ENCODE results near the gene SPX.

SPX gene, protein sequence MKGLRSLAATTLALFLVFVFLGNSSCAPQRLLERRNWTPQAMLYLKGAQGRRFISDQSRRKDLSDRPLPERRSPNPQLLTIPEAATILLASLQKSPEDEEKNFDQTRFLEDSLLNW

DNA sequence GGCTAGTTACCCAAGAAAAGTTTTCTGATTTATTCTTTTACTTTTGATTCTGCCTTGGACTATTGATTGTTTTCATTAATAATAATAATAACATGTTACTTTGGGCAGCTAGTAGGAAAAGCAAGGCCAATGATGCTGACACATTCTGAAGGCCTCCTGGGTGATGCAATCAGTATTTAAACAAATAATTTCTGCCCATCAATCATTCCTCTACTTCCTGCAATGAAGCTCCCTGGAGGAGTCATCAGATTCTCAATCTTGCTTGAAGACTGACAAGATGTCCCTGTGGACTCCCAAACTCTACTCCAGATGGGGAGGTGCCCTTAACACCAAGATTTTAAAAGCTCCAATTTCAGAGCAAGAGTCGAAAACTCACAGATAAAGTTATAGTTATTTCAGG, at the start of gene SPX:
TSS of gene SPX (plus strand) at position 244 of the 400 bp plus-strand sequence. CDS start 177 bp downstream, outside the sequence.
- DNase-seq, result peak; percentile 63

DNA sequence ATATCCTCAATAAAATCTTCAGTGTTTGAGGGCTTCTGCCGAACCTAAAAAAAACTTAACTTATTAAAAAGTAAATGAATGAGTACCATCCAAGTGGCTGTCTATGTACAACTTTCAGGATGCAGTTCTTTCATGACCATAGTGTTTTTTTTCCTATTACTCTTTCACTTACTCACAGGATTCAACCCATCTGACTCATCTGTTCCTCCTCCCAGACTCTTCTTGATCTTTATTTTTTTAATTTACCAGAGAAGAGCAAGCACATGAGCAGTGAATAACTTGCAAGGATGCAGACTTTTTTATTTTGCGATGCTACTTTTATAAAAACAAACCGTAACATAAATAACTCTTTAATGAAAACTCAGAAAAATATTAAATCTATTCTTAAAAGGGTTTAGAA, 49.1 kb upstream of the SPX start:
- DNase-seq, result no peak

DNA sequence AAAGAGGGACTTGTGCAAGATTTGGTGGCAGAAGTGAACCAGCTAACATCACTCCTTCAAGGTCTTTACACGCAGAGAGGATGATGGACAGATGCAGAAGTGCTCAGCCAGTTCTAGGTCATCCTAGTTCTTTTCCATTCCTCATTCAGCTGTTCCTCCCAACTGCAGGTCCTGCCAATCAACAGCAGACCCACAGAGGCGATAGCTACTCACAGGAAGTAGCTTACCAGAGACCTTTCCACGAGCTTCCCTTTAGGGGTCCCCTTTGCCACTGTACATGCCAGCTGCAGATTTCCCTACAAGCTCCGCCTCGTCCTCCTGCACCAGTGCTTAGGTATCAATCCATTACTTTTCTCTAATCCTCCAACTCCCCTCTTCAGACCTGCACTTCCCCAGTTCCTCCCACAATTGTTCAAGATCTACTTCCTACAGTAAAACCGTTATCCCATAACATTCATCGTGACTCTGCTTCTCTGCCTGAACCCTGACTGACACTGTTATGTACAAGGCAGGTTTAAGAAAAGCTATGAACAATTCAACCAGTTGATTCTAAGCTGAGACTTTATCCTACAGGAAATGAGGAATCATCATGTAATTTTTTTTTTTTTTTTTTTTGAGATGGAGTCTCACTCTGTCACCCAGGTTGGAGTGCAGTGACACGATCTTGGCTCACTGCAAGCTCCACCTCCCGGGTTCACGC, 47.2 kb upstream of the SPX start:
- DNase-seq, result no peak

DNA sequence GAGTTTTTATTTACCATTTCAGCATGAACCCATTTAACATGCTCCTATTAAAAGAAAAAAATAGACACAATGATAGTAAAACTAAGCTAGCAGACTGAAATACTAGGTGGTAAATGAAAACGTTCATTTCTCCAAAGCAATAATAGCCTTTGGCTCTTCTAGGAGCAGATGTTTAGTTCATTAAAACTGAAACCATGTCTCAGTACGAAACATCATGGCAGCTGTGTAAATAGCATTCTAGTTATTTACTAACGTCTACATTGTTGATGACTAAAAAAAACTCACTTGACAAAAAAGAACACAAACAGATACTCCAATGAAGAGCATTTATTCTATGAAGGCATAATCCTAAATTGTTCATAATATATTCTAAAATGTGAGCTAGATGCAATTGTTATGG, 42.6 kb upstream of the SPX start:
- DNase-seq, result no peak

DNA sequence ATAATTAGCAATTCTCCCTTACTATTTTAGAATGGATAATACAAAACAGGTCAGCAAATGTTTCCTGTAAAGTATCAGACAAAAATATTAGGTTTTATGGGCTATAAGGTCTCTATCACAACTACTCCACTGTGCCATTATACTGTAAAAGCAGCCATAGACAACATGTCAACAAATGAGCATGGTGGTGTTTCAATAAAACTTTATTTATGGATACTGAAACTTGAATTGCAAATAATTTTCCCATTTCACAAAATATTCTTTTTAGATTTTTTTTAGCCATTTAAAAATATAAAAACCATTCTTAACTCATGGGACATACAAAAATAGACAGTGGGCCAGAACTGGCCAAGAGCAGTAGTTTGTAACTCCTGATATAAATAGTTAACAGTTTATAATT, 40.1 kb upstream of the SPX start:
- no peak for DNase-seq

DNA sequence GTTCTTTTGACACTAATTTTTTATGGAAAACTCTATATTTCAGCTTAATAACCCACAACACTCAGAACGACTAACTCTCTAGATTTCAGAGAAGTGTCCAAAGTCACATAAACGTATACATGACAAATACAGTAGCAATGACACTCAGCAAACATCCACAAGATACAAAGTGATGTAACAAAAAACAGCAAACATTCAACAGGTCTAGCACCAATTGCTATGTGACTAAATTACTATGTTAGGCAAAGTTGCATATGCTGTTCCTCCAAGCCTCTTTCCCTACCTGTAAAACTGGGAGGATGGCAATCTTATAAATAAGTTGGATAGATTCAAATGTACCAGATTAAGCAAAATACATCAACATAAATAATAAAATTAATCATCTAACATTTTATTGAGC, 26.3 kb upstream of the SPX start:
- DNase-seq, result no peak

DNA sequence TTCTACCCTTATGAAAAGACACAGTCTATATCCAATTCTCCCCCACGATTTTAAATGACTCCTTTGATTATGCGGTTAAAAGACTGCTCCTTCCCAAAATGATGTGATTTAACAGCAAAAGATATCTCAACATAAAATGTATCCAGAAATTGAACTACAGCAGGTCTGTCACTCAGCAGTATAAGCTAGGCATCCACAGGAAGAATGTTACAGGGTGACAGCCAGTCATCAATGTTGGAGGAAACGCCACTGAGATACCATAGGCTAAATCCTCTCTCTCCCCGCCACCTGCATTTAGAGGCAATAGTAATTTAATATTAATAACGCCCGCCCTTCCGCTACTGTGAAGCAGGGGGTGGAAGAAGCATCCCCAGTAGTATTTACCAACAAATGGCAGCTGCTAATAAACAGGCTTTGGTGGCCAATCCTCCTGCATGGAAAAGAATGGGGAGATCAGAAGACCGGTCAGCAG, 25.3 kb upstream of the SPX start:
- DNase-seq, result no peak

DNA sequence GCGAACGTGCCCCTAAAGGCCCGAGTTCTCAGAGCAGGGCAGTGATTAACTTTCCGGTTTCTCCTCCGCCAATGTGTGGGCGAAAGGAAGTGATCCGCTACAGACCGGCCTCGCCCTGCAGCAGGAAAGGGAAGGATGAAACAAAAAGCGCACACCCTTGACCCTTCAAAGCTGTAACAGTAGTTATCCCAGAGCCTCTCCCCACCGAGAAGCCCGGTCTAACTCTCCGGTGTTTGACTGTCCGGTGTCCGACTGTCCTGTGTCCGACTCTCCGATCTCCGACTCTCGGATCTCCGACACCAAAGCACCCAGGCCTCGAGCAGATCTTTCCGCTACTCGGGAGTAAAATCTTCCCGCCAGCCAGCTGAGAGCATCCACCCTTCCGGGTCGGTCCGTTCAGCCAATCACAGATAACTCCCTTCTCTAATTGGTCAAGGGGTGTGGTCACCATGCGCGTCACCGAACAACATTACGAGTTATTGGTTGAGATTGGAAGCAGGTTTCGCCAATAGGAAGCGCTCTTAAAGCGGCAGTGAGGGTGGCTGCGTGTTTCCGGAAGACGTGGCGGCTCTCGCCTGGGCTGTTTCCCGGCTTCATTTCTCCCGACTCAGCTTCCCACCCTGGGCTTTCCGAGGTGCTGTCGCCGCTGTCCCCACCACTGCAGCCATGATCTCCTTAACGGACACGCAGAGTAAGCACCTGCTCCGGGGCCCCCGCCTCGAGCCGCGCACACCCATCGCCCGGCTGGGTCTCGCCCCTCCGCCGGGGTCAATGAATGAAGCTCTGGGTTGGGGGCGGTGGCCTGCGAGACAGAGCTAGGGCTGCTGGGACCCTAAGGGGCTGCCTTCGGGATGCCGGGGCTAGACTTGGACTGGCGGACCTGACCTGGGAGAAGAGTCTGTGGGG, 24.6 kb upstream of the SPX start, which contains the start of the genes GOLT1B and RECQL:
TSS of gene GOLT1B (plus strand) at position 532 of the 906 bp plus-strand sequence. CDS start at position 667, 135 bp downstream.
TSS of gene RECQL (minus strand) at position 378 of the 906 bp plus-strand sequence. CDS start 2,065 bp downstream, outside the sequence.
- DNase-seq, result peak; percentile 96

DNA sequence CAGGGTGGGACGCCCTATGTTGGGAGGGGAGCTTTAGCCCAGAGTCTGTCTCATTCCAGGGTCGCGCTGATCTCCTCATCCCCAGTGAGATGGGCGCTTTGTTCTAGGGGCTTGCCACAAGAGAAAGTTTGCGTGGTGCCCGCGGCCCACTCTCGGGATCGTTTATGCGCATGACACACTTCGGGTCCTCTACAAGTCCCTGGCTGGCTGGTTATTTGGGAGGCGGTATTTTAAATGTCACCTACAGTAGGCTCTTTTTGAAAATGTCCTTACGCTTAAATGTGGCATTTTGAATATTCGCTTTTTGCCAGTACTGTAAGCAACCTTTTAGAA, 24.0 kb upstream of the SPX start:
- no peak for DNase-seq

DNA sequence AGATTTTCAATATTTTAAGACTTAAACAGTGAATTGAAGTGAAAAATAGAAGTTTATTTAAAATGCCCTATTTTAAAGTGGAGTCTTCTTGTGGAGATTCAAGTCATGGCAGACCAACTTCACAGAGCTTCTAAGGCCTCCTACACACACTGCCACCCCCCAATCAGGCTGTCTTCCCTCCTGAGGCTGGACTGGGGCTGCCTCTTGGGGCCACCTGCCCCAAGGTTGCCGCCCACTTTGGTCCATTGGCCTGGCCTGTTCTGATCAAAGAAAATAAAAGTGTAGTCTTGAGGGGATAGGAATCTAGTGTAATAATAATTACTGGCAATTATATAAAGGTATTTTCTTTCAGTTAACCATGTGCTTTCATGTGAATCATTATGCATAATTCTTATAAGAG, 23.2 kb upstream of the SPX start:
- DNase-seq, result no peak

DNA sequence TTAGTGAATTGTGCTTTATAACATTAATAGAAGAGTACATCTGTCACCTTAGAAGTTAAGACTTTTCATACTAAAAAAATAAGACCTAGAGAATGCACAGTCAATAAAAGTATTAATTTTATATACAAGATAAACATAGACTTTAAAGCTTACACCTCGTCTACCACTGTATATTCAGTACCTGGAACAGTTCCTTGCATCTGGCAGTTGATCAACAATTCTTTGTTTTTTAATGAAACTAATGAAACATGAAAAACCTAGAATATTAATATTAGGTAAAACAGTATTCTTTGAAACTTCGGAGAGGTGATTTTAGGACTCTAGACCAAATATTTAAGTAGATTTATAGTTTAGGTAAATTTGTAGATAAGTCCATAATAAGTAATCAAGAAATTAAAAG, 20.2 kb upstream of the SPX start:
- DNase-seq, result no peak

DNA sequence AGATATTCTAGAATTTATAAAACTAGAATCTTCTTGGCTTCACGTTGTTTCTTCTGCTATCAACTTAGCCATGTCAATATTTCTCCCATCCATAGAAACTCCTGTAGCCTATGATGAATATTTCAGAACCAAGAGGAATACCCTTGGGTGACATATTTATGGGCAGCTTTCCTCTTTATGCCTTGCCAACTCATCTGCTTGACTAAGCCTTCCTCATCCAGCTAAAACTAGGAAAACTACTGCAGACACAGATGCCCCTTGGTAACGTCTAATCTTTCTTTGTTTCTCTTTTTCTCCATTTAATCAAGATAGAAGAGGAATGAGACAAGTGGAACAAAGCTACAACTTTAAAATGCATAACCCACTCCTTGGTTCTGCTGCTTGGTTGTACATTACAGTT, 18.2 kb upstream of the SPX start:
- DNase-seq, result no peak

DNA sequence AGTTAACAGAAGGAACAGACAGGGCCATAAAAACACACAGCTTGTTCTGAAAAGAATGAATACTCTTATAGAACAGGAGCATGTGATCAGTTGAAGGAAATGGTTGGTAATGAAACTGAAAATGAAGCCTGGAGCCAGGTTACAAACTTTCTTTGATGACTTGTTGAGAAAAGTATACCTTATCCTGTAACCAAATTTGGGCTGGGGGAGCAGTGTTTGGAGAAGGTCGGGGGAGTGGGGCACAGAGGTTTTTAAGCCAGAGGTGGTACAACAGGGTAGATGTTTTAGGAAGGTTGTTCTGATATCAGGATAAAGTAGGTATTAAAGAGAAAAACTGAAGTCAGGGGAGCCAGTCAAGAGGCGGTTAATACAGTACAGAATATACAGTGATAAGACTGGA, 16.3 kb upstream of the SPX start:
- DNase-seq, result no peak

DNA sequence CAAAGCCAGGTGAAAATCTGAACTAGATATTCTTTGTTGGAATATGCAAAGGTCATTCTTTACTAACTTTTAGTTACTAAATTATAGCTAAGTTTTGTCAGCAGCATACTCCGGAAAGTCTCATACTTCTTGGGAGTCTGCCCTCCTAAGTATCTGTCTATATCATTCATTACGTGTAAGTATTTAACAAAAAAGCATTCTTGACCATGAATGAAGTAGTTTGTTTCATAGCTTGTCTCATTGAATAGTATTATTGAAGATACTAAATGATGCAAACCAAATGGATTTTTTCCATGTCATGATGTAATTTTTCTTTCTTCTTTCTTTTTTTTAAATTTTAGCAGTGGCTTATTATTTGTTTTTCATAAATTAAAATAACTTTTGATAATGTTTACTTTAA, 9.8 kb upstream of the SPX start:
- DNase-seq, result no peak

DNA sequence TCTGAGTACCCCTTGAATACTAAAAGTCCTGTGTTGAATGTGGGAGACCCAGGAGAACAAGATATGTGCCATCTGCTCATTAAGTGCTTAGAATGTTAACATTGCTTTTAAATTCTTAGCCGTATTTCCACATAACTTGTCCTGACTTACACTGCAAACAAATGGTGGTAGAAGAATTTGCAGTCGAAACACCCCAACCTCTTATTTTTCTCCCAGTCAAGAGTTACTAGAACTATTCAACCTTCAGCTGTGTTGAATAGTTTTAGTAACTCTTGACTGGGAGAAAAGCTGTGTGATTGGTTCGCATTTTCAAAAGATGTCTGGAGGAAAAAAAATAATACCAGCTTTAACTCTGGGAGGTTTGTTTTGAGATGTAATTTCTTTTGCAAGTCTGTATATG, 7.6 kb upstream of the SPX start:
- no peak for DNase-seq

DNA sequence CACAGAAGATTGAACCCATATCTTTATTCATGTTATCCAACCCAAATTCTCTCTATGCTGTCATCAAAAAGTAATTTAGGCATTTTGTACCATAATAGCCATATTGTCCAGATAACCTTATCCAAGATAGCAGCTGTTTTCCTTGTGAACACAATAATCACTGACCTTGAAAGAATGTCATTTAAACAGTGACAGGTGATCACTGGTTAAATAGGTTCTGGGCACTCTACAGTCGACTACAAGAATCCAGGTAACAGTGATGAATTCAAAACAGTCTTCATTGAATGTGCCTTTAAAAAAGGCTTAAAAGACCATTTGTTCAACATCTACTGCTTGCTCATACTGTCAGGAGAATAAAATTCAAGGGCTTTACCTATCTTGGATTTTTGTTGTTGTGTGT, 4.6 kb upstream of the SPX start:
- no peak for DNase-seq

DNA sequence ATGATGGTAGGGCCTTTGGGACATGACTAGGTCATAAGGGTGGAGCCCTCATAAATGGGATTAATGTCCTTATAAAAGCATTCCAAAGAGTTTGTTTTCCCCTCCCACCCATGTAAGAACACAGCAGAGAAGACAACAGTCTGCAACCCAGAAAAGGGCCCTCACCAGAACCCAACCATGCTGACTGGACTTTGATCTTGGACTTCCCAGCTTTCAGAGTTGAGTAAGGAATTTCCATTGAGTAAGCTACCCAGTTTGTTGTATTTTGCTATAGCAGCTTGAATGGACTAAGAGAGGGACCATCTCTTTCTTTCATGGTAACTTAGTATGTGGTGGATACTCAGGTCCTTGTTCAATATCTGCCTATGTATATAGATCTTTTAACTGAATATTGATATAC, 2.9 kb upstream of the SPX start:
- no peak for DNase-seq

DNA sequence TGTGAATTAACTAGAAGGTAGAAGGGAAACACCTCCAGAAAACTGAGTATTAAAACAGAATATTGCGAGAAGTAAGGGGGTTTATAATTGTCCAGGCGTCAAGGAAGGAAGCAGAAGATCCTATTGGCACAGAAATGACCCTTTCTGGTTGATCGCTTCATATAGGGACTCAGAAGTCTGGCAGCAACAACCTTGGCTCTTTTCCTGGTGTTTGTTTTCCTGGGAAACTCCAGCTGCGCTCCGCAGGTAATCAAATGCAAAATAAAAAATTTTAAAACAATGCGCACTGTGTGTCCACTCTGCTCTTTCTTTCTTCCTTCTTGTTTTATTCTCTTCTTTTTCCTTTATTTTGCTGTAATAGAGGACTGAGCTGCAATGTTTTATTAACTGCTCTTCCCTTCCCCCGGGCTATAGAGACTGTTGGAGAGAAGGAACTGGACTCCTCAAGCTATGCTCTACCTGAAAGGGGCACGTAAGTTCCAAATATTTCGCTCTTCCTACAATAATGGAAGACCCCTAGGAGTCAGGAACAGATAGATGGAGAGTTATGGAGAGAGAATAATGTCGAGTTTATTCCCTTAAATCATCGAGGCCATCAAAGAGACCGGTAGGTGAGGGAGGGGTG, 737 bp downstream of the SPX start:
- DNase-seq, result no peak

DNA sequence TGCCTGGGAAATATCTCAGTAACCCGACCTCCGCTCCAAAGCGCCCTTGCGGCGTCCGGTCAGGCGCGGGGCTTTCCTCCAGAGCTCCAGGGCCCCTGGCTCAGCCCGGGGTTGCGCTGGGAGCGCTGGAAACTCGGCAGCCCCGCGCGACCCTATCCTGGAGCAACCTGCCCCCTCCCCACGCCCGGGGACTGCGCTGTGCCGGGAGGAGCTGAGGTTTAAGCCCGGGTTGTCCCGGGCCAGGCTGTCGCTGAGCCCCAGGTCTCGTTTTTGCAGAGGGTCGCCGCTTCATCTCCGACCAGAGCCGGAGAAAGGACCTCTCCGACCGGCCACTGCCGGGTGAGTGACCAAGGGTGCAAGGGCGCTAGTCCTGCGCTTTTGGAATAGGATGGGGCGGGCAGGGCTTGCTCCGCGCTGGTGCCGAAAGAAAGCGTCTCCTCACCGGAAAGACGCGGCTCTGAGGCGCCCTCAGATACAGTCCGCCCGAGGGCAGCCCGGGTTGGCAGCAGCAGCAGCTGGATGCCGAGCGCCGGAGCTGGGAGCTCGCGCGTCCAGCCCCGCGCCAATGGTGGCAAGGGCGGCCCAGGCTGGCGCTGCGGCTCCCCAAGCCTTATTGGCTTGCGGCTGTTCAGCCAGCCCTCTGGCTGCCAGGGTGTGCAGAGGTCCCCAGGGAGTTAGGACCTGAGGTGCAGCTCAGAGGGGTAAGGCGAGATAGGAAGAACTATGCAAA, 1.5 kb downstream of the SPX start:
- DNase-seq, result peak; percentile 72

DNA sequence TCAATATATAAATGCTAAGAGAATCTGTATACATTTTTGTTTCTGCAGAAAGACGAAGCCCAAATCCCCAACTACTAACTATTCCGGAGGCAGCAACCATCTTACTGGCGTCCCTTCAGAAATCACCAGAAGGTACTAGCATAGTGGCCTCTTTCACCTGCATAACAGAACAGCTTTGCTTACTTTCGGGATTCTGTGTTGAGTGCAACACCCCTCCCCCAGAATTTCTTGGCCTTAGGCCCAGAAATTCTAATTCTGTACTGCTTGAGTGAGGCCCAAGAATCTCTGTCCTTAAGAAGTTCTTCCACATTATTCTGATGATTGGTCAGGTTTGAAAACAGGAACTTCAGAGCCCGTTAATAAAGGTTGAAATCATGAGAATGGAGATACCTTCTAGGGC, 2.9 kb downstream of the SPX start:
- no peak for DNase-seq

DNA sequence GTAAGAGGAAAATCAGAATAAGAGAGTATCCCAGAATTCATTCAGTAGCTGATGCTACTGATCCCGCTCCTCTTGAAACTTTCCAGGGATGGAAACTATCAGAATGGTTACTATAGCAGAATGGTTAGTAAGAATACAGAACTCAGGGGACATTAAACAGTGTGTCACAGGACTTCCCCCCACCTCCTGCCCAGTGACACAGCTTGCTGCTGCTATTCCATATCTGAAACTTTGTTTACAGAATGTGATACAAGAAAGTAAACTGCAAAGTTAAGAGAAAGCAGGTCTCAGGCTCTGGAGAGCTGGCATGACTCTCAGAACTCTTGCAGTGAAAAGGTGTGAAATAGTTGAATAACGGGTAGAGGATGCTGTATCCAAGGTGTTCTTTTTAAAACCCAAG, 3.4 kb downstream of the SPX start:
- DNase-seq, result no peak

DNA sequence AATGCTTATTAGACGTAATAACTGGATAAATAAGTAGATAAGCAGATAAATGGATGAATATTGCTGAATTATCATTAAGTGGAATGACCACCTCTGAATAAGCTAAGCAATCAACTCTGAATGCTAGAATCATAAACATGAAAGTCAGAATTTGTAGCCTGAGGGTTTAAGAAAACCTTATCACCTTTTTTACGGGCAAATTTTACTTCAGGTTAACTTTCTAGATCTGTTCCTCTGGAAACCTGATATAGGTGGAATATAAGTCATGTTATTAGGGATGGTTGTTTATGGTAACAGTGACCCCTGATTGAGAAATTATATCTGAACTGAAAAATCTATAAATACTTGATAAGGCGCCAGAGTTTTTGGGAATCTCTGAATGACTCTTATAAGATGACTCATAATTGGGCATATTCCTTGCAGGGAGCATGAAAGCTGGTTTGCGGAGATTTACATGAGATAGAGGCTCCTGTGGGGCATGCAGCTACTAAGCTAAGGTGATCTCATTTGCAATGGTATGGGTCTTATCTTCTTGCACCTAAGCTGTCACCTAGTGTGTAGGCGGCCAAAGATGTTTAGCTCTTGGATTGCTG, 12.1 kb downstream of the SPX start:
- no peak for DNase-seq
